ENCODE results near the gene HELZ. TPM values are rescaled to one million over a fixed set of nuclear protein-coding genes. Genes with fewer than 3 reads are reported as not detected.

The HELZ gene
- polyA plus RNA-seq, 3 donors = 28.2 to 42.9 (median 32.5) TPM

GRCh38 chr17:67085406-67085805 is 159.6 kb downstream of the HELZ start:
- no peak for DNase-seq

- DNase-seq = no peak
Measured at GRCh38 chr17:67082107-67082506, 162.9 kb downstream of the HELZ start.

GRCh38 chr17:67080804-67081203 is 164.2 kb downstream of the HELZ start:
- no peak for DNase-seq

GRCh38 chr17:67079491-67079890 is 165.5 kb downstream of the HELZ start:
- DNase-seq = no peak

GRCh38 chr17:67078292-67078691 is 166.7 kb downstream of the HELZ start:
- no peak for DNase-seq

- peak; percentile 70 for DNase-seq
Measured at GRCh38 chr17:67076290-67076689, 168.7 kb downstream of the HELZ start.

- no peak for DNase-seq
Measured at GRCh38 chr17:67074781-67075180, 170.2 kb downstream of the HELZ start.

GRCh38 chr17:67072885-67073284 is 172.1 kb downstream of the HELZ start:
- DNase-seq = no peak

- DNase-seq = no peak
Measured at GRCh38 chr17:67071595-67071994, 173.4 kb downstream of the HELZ start.

GRCh38 chr17:67069603-67070136 is 175.3 kb downstream of the HELZ start:
- DNase-seq = no peak

- DNase-seq = no peak
Measured at GRCh38 chr17:67068999-67069398, 176.0 kb downstream of the HELZ start.

- DNase-seq = peak; percentile 37
Measured at GRCh38 chr17:67067571-67068482, 177.2 kb downstream of the HELZ start.

GRCh38 chr17:67066717-67067116 is 178.3 kb downstream of the HELZ start:
- no peak for DNase-seq

GRCh38 chr17:67063141-67063540 is 181.9 kb downstream of the HELZ start:
- peak; percentile 53 for DNase-seq

- no peak for DNase-seq
Measured at GRCh38 chr17:67059372-67059771, 185.6 kb downstream of the HELZ start.

GRCh38 chr17:67058036-67058435 is 187.0 kb downstream of the HELZ start:
- DNase-seq = no peak

GRCh38 chr17:67056746-67057490 is 188.1 kb downstream of the HELZ start:
- no peak for DNase-seq

GRCh38 chr17:67055811-67056745 is 188.9 kb downstream of the HELZ start:
- DNase-seq = no peak

GRCh38 chr17:67055041-67055443 is 190.0 kb downstream of the HELZ start:
- DNase-seq = no peak

GRCh38 chr17:67054608-67055007 is 190.4 kb downstream of the HELZ start:
- DNase-seq = no peak

- DNase-seq = no peak
Measured at GRCh38 chr17:67054011-67054591, 190.9 kb downstream of the HELZ start.

Data from renal pelvis (tissue), 4 donors.